Activated naive CD4-positive, alpha-beta T cell treated with anti-CD3 and anti-CD28 coated beads for 36 hours (primary cell): ENCODE measurements around the gene FREM2. TPM values are rescaled to one million over a fixed set of nuclear protein-coding genes. Genes with fewer than 3 reads are reported as not detected.

Source experiments
- CTCF ChIA-PET: fragments of 350-600 bp; sonication (Branson Sonifier 250); formaldehyde crosslinking; loops from one replicate; lab custom pipeline; 2021; ENCODE audit warnings: antibody characterized with exemption; lab: Charles Lee
- DNase-seq: peaks from one replicate; pipeline ENCODE4 v3.0.0-alpha.2; 2020
- H3K27ac Mint-ChIP-seq: one replicate; pipeline ENCODE4 v1.8.0; 2021; ENCODE audit warnings: mild to moderate bottlenecking, mixed read lengths
- H3K27me3 Mint-ChIP-seq: one replicate; pipeline ENCODE4 v1.8.0; 2021; ENCODE audit warnings: low read depth, mixed read lengths
- H3K36me3 Mint-ChIP-seq: one replicate; pipeline ENCODE4 v1.8.0; 2021; ENCODE audit warnings: low read depth, mixed read lengths
- H3K4me1 Mint-ChIP-seq: one replicate; pipeline ENCODE4 v1.8.0; 2021; ENCODE audit warnings: low read depth, mixed read lengths
- H3K4me3 Mint-ChIP-seq: one replicate; pipeline ENCODE4 v1.8.0; 2021; ENCODE audit warnings: mild to moderate bottlenecking, moderate library complexity, mixed read lengths
- H3K9me3 Mint-ChIP-seq: one replicate; pipeline ENCODE4 v1.8.0; 2021; ENCODE audit warnings: mixed read lengths
- intact Hi-C: fragments of 100-400 bp; cut with micrococcal nuclease; formaldehyde crosslinking; loops from one replicate; pipeline ENCODE4 v1.15.1; 2023
- total RNA-seq, 2 experiments: library from RNA; stranded (reverse); gene quantifications; one replicate each; pipeline ENCODE4 v1.2.3, GENCODE V29; 2021

FREM2 gene
- total RNA-seq, 2 experiments from 2014 or later = not detected

DNA sequence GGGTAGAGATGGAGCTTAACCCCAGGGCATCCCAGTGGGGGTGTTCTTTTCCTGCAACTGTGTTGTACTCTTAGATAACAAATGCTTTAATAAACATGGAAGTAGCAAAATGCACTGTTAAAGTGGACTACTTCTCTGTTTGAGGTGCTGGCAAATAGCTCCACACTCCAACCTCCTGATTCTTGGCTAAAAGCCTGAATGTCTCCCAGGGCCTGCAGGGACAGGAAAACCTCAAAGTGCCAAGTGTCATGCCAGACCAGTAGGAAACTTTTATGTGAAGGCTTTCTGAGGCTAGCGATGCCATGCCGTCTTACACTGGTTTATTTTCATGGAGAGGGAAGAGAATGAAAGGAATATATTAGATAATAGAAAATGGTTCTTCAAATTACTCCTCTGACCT lies 6.8 kb downstream of the FREM2 start:
- Mint-ChIP-seq H3K36me3 (no peaks in the 10 kb centered on the region), H3K4me1 (no peaks in the 10 kb centered on the region), H3K4me3 (no peak overlapping the region), H3K9me3 (no peaks in the 10 kb centered on the region), H3K27me3 (peaks cover 4% of the 10 kb centered on the region), H3K27ac (no peak overlapping the region)
- no peak for DNase-seq
- CTCF ChIA-PET = no interaction called here
- intact Hi-C loops = no loop called here

DNA sequence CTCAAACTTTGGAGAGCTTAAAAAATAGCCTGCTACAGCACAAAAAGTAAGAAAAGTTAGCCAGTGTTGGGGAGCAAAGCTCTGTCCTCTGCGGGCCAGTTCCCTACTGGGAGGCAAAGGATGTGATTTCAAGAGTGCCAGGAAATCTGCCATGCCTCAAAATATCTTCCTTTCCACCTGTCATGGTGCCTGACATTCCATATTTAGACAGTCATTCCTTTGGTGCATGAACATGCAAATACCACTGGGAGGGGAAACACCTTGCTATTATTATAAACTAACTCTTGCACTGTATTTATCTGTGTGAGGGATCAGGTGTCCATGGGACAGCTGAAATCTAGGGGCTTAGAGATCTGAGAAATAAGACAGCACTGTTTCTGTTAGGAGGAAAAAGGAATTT lies 10.3 kb downstream of the FREM2 start:
- H3K4me1 Mint-ChIP-seq = no peaks in the 10 kb centered on the region
- intact Hi-C loops = no loop called here
- CTCF ChIA-PET = no interaction called here
- H3K4me3 Mint-ChIP-seq = no peak overlapping the region
- no peaks in the 10 kb centered on the region for H3K36me3 Mint-ChIP-seq
- H3K27me3 Mint-ChIP-seq = peaks cover 4% of the 10 kb centered on the region
- DNase-seq = no peak
- H3K9me3 Mint-ChIP-seq = no peaks in the 10 kb centered on the region
- no peak overlapping the region for H3K27ac Mint-ChIP-seq

DNA sequence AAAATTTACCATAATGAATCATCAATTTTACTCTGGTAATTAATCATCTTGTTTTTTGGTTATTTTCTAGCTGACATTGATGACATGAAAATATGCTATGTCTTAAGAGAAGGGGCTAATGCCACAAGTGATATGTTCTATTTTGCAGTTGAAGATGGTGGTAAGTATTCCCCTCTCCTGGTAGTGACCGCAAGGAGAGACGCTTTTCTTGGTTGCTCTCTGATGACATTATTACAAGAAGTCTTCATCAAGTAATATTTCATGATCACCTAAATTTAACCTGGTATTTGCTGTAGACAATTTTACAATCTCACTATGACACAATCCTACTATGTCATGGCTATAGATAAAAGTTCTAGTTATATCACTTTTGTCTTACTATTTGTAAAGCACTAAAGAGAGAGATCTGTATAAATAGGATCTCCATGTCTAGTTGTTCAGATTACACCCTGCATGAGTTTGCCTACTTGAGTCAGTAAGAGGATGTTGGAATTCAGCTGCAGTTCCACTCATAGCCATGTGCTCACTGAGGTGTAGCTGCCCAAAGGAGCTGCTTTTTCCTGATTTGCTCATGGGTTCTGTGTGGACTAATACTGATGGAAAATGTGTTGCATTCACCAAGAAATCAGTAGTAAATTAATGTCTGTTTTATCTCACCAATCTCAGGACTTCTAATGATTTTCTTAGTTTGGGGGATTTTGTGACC lies 10.9 kb downstream of the FREM2 start:
- intact Hi-C loops = no loop called here

DNA sequence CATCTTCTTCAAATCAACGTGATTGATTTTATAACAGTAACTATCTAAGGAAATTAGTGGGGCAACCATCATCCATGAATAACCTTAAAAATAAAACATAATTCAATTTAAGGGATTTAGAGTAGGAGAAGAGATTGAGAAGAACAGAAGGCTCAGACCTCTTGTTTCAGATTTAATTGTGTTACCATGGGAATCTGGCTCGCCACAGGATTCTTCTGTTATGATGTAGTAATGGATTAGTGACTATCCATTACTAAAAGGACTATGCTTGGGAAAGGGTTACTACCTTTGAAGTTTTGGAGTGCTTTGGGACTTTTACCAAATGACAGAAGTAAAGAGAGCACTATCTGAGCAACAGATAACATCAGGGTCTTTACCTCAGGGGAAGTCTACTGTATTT lies 13.2 kb downstream of the FREM2 start:
- intact Hi-C loops = no loop called here
- no peaks in the 10 kb centered on the region for H3K4me1 Mint-ChIP-seq
- H3K9me3 Mint-ChIP-seq = no peaks in the 10 kb centered on the region
- peaks cover 4% of the 10 kb centered on the region for H3K27me3 Mint-ChIP-seq
- CTCF ChIA-PET = no interaction called here
- no peak overlapping the region for H3K27ac Mint-ChIP-seq
- H3K36me3 Mint-ChIP-seq = no peaks in the 10 kb centered on the region
- no peak for DNase-seq
- H3K4me3 Mint-ChIP-seq = no peak overlapping the region

More for the DNA sequence above, 10.9 kb downstream of the FREM2 start:
- DNase-seq = no peak
- CTCF ChIA-PET = interaction anchor here (1.1 kb wide), 1 partner anchor 605 kb away, joined by 3 read pairs; no protein-coding TSS in a partner anchor
- Mint-ChIP-seq H3K4me1 (no peaks in the 10 kb centered on the region), H3K9me3 (no peaks in the 10 kb centered on the region), H3K4me3 (no peak overlapping the region), H3K27me3 (peaks cover 4% of the 10 kb centered on the region), H3K36me3 (no peaks in the 10 kb centered on the region), H3K27ac (no peak overlapping the region)

DNA sequence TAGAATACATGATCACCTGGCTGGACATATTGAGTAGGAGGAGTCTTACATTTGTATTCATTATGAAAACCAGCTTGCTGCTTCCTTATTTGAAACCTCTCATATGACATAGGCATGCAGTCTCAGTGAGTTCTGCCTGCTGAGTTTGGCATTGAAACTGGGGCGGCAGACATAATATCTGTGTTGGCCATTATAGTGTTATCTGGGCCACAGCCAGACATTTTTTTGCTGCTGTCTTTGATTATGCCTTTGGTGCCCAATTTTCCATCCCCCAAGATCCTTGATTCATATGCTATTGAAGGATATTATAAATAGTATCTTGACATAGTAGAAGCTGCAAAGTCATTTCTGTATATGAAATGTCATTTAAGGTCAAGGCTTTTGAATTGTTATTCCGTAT lies 15.8 kb downstream of the FREM2 start:
- CTCF ChIA-PET = no interaction called here
- DNase-seq = no peak
- Mint-ChIP-seq H3K9me3 (no peaks in the 10 kb centered on the region), H3K4me1 (no peaks in the 10 kb centered on the region), H3K36me3 (no peaks in the 10 kb centered on the region), H3K27me3 (no peaks in the 10 kb centered on the region), H3K27ac (no peak overlapping the region), H3K4me3 (no peak overlapping the region)
- intact Hi-C loops = no loop called here

DNA sequence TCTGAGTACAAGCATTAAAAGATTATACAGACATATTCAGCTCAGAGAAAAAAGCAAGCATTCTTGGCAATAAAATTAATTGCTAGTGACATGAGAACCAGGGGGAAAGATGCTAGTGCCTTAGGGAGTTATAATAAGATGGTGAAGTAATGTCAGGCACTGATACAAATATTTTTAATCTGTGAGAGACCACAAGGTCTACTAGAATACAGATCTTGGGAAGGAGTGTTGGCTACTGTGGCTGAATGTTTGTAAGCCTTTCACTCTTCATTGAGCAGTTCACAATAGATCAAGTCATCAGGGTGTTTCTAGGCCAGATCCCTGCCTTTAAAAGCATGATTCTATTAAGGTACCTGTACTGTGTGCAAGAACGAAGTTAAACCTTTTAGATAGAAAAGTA lies 16.4 kb downstream of the FREM2 start:
- H3K27me3 Mint-ChIP-seq = no peaks in the 10 kb centered on the region
- H3K36me3 Mint-ChIP-seq = no peaks in the 10 kb centered on the region
- no peak for DNase-seq
- H3K9me3 Mint-ChIP-seq = no peaks in the 10 kb centered on the region
- intact Hi-C loops = no loop called here
- H3K27ac Mint-ChIP-seq = no peak overlapping the region
- CTCF ChIA-PET = no interaction called here
- H3K4me3 Mint-ChIP-seq = no peak overlapping the region
- H3K4me1 Mint-ChIP-seq = no peaks in the 10 kb centered on the region

DNA sequence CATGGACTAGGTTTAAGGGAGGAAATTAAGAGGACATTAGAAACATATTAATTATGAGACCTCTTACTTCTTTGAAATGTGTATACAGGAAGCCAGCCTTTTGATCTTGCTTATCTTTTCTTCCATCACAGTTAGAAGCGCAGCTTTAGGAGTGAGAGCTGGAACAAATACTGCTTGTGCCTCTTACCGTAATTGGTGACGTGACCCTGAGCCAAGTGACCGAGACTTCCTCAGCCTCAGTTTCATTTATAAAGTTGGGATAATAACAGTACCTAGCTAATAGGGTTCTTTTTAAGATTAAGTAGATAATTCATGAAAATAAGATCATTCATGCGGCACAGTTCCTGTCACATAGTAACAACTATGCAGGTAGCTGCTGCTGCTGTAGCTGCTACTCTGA lies 18.5 kb downstream of the FREM2 start:
- H3K4me3 Mint-ChIP-seq = no peak overlapping the region
- no peaks in the 10 kb centered on the region for H3K9me3 Mint-ChIP-seq
- H3K27ac Mint-ChIP-seq = no peak overlapping the region
- intact Hi-C loops = no loop called here
- CTCF ChIA-PET = no interaction called here
- no peaks in the 10 kb centered on the region for H3K4me1 Mint-ChIP-seq
- no peaks in the 10 kb centered on the region for H3K36me3 Mint-ChIP-seq
- no peak for DNase-seq
- peaks cover 3% of the 10 kb centered on the region for H3K27me3 Mint-ChIP-seq

DNA sequence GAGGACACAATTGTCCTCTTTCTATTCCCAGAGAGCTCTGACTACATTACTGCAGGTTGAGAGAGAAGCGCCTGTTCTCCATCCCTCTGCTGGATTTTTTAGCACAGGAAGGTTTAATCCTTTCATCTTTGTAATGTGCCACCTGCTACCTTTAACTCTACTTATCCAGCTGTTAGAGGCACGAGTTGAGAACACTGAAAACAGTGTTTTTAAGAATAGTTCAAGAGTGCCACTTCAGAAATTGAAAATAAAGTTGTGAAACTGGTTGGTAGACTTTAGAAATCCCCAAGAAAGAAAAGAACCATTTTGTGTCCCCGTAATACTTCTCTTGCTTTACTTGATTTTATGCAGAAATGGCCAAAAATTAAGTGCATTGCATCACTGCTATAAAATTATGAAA lies 20.6 kb downstream of the FREM2 start:
- Mint-ChIP-seq H3K4me3 (no peak overlapping the region), H3K27ac (no peak overlapping the region), H3K27me3 (peaks cover 3% of the 10 kb centered on the region), H3K9me3 (no peaks in the 10 kb centered on the region), H3K4me1 (no peaks in the 10 kb centered on the region), H3K36me3 (no peaks in the 10 kb centered on the region)
- DNase-seq = no peak
- CTCF ChIA-PET = interaction anchor here (1.2 kb wide), 1 partner anchor 28 kb away, joined by 3 read pairs; no protein-coding TSS in a partner anchor
- intact Hi-C loops = no loop called here

DNA sequence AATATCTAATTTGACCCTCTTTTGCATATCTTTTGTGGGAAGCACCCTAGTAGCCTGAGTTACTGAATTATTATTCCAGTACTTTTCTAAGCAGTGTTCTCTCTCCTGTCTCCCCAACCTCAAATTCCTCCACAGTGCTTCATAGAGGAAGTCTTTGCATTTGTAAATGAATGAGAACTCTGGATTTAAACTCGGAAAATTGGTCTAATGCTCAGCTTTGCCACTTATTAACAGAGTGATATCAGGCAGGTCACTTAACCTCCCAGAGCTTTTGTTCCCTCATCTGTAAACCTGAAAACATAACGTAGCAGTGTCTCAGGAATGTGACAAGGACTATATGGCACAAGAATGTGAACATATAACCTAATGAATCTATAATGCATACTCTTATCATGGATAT lies 26.2 kb downstream of the FREM2 start:
- intact Hi-C loops = no loop called here
- H3K27me3 Mint-ChIP-seq = peaks cover 6% of the 10 kb centered on the region
- CTCF ChIA-PET = no interaction called here
- H3K4me3 Mint-ChIP-seq = no peak overlapping the region
- H3K4me1 Mint-ChIP-seq = no peaks in the 10 kb centered on the region
- no peaks in the 10 kb centered on the region for H3K9me3 Mint-ChIP-seq
- DNase-seq = no peak
- no peak overlapping the region for H3K27ac Mint-ChIP-seq
- H3K36me3 Mint-ChIP-seq = no peaks in the 10 kb centered on the region

DNA sequence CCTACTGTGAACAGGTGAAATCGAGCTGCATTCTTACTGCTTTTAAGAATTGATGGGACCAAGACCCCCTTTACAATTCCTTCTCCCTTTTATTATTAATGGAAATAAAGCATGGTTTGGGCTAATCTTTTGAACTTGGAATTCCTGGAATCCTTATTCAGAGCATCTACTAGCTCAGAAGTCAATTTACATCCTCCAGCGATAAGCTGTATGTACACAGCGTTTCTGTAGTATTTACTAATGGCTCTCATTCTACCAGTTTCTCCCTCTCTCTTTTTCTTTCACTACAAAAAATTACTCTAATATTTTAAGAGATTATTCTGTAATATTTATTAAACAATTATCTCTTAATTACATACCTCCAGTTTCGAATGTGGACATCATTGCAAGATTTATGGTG lies 31.5 kb downstream of the FREM2 start:
- CTCF ChIA-PET = no interaction called here
- H3K4me3 Mint-ChIP-seq = no peak overlapping the region
- intact Hi-C loops = no loop called here
- H3K36me3 Mint-ChIP-seq = no peaks in the 10 kb centered on the region
- no peaks in the 10 kb centered on the region for H3K4me1 Mint-ChIP-seq
- H3K9me3 Mint-ChIP-seq = no peaks in the 10 kb centered on the region
- DNase-seq = no peak
- peaks cover 7% of the 10 kb centered on the region for H3K27me3 Mint-ChIP-seq
- no peak overlapping the region for H3K27ac Mint-ChIP-seq

DNA sequence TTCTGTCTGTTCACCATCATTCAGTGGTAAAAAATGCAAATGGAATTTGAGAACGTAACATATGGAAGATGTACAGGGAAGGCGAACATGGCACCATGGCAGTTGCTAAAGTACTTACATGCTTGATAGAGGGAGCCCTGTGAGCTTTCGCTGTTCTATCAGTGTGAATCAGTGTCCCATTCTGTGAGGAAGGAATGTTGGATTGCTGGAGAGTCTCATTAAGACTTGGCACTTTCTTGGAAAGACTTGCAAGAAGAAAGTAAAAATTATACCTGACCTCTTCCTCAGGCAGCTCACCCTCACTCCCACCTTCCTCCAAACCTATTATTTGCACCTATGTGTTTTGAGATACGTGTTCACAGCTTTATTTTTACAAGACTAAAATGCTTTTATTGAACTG lies 43.5 kb downstream of the FREM2 start:
- no peaks in the 10 kb centered on the region for H3K4me1 Mint-ChIP-seq
- no peak overlapping the region for H3K27ac Mint-ChIP-seq
- no peaks in the 10 kb centered on the region for H3K9me3 Mint-ChIP-seq
- no peak for DNase-seq
- no peaks in the 10 kb centered on the region for H3K36me3 Mint-ChIP-seq
- peaks cover 2% of the 10 kb centered on the region for H3K27me3 Mint-ChIP-seq
- H3K4me3 Mint-ChIP-seq = no peak overlapping the region
- intact Hi-C loops = no loop called here
- CTCF ChIA-PET = no interaction called here

DNA sequence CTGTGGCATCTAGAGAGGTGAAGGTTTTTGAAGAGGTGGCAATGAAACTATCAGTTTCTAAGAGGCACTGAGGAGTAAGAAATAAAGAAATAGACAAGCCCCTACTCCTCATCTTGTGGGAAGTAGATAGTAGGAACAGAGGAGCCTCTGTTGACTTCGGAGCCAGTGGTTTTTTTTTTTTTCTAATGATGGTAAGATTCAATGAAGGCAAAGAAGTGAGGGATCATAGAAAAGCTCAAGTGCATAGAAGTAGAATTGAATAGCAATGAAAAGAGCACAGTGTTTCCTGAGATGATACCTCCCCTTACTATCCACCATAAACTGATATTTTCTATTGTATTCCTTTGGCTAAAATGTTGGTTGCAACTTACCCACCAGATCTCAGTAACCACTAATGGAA lies 46.3 kb downstream of the FREM2 start:
- H3K4me1 Mint-ChIP-seq = no peaks in the 10 kb centered on the region
- H3K4me3 Mint-ChIP-seq = no peak overlapping the region
- CTCF ChIA-PET = no interaction called here
- H3K27ac Mint-ChIP-seq = no peak overlapping the region
- H3K9me3 Mint-ChIP-seq = no peaks in the 10 kb centered on the region
- H3K36me3 Mint-ChIP-seq = no peaks in the 10 kb centered on the region
- no peak for DNase-seq
- intact Hi-C loops = no loop called here
- peaks cover 6% of the 10 kb centered on the region for H3K27me3 Mint-ChIP-seq

DNA sequence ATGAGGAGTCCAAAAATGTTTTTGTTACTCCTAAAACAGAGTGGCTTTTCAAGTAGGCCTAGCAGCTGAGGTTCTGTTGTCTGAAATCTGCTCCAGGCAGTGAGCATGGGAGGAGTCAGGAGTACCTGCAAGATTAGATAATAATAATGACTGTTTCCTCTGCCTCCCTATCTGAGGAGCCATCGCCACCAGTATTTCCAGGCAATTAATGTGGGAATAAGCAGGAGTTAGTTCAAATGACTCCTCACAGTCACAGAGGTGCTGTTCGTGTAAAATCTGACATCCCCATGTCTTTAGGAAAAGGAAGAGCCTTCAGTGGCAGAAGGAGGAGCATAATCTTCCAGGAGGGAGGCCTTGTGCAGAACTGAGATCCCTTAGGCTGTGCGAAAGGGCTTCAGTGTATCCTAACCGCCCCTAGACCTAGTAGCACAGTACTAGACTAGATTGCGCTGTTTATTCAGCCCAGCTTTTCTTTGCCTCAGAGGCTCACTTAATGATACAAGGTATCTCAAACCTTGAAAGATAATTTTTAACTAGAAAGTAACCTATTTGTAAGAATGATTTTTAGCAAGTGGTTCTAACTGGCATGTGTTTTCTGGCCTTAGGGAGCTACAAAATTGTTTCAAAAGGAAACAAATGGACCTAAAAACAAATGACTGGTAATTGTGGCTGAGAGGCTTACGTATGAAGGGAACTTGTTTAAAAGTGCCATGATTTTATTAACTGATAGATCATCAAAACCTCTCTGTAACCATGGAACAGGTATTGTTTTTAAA lies 49.0 kb downstream of the FREM2 start:
- no peaks in the 10 kb centered on the region for H3K4me1 Mint-ChIP-seq
- H3K27me3 Mint-ChIP-seq = peaks cover 6% of the 10 kb centered on the region
- no peaks in the 10 kb centered on the region for H3K9me3 Mint-ChIP-seq
- no peaks in the 10 kb centered on the region for H3K36me3 Mint-ChIP-seq
- H3K27ac Mint-ChIP-seq = no peak overlapping the region
- CTCF ChIA-PET = interaction anchor here (0.7 kb wide), 1 partner anchor 29 kb away, joined by 3 read pairs; no protein-coding TSS in a partner anchor
- no peak for DNase-seq
- intact Hi-C loops = no loop called here
- H3K4me3 Mint-ChIP-seq = no peak overlapping the region
